ENCODE results near the gene ZNF77.
"Not testable (repeated sequence)": the region's sequence is repeated elsewhere in the genome, so short reads cannot be mapped to it uniquely, and the experiment has no call there.

Gene ZNF77

DNA sequence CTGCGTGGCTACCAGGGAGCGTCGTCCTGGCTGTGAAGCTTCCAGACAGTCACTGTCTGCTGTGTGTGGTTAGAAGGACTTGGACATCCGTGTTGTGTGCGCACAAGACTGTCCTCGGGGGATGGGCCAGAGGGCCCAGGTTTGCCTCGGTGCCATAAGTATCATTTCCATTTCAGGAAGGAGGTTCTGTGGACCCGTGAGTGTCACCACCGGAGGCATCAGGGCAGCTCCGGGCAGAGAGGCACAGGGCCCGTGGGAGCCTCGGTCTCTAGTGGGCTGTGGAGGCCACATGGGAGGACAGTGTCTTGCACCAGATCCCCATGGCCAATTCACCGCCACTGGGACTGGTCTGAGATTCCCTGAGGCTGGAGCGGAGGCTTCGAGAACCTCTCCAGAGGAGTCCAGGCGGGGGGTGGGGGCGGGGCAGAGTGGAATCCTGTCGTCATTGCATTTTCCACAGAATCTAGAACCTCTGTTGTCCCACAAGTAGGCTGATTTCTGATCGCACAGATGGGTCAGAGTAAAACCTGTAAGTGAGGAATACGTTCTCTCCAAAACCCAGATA, 38.1 kb downstream of the ZNF77 start:
- DNase-seq = no peak

DNA sequence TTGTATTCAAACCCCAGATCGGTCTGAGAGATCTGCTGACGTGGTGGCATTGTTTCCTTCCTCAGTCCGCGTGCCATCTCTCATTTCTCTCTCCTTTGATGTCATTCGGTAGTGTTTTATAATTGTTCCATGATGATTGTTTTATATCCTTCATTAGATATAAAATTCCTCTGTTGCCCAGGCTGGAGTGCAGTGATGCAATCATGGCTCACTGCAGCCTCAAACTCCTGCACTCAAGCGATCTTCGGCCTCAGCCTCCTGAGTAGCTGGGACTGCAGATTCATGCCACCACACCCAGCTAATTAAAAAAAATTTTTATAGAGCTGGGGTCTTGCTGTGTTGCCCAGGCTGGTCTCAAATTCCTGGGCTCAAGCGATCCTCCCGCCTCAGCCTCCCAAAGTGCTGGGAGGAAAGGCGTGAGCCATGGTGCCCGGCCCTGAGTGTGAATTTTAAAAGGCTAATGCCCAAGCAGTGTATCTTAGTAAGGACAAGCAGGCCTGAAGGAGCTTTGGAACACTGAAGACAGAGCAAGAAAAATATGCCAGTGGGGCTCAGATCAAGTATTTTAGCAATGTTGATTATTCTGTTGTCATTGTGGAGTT, 38.8 kb downstream of the ZNF77 start:
- DNase-seq = no peak

DNA sequence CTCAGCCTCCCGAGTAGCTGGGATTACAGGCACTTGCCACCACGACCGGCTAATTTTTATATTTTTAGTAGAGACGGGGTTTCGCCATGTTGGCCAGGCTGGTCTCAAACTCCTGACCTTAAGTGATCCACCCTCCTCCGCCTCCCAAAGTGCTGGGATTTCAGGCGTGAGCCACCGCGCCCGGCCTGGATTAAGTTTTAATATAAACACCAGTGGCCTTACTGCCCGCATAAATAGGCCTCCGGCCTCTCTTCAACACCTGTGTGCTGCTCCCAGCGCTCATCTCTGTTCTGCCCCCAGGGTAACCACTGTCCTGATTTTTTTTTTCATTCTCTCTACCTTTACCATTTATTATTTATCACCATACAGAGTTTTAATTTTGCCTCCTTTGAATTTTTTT, 41.4 kb downstream of the ZNF77 start:
- DNase-seq = not testable (repeated sequence)

DNA sequence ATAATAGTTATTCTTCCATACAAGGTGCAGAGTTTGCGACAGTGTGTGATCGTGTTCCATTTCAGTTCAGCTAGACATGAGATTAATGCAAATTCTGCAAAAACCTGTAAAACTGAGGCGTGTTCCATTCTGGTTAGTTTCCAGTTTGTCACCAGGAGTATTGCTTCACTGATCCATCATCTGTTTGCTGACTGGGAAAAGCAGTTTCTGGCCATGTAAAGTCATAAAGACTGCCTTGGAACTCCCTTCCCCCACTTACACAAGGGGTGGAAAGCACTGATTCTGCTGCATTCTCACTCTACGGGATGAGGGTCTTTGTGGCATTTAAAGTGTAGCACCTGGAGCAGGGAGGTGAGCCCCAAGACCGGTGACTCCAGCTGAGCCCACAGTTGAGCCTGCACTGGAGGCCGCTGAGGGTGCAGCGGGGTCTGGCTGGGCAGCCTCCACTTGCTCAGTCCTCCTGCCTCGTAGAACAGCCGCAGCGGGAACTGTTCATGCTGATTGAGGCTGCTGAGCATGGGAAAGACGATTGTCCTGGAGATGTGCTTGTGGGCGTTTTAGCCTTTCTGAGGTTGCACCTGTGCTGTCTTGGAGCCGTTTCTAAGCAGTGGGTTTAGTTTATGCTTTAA, 42.1 kb downstream of the ZNF77 start:
- no peak for DNase-seq

DNA sequence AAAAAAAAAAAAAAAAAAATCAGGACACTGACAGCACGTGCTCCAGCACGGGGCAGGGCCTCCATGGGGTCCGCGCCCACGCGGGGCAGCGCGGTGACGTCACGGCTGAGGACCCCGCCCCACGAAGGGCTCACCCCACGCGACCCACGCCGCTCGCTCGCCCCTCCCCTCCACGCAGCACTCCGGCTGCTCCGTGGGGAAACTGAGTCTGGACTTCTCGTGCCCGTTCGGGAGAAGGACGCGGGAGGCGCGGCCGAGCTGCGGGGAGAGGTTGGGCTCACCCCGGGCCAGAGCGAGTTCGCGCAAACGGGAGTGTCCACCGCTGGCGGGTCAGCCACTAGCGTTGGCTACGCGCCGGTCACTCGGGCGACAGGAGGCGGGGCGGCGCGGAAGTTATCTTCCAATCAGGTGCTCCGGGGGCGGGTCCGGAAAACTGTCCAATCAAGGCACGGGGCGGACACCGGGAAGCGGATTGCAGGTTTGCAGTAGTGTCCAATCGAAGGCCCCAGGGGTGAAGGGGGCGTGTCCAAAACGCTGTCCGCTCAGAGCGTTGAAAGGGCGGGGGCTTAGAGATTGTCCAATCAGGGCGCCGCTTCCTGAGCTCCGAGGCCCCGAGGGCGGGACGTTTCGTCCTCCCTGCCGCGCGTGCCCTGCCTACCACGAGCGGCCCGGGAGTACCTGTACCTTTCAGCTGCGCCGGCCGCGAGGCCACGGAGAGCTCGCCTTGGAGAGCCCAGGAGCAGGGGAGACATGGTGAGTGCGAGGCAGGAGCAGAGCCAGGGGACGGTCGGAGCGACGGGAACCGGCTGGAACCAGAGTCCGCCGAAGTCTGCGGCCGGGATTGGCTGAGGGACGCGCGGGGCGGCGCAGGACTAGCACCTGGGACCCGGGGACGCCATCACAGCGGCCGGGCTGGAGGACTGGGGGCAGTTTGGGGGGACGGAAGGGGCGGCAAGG, 44.2 kb downstream of the ZNF77 start, which contains the start of gene ZNF57:
TSS of gene ZNF57 (plus strand) at position 633 of the 957 bp plus-strand sequence. CDS start at position 751, 118 bp downstream.
- DNase-seq = peak; percentile 98

DNA sequence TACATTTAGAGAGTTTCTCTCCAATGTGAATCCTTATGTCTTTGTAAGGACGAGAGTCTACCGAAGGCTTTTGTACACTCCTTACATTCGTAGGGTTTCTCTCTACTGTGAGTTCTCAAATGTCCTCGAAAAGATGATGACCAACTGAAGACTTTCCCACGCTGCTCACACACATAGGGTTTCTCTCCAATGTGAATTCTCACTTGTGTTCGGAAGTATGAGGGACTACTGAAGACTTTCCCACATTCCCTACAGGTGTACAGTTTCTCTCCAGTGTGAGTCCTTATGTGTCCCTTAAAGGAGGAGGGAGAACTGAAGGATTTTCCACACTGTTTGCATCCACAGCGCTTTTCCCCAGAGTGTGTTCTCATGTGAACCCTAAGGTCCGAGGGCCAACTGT, 48.1 kb downstream of the ZNF77 start:
- DNase-seq = no peak

DNA sequence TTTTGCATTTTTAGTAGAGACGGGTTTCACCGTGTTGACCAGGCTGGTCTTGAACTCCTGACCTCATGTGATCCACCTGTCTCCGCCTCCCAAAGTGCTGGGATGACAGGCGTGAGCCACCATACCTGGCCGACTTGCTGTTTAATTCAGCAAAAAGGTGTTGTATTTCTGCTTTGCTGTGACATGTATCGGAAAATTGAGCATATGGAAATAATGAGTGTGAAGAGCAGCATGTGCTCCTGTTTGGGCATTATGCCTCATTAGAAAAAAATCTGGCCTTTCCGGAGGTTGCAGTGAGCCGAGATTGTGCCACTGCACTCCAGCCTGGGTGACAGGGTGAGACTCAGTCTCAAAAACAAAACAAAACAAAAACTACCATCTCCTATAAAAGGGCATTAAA, 54.2 kb downstream of the ZNF77 start:
- DNase-seq = not testable (repeated sequence)

DNA sequence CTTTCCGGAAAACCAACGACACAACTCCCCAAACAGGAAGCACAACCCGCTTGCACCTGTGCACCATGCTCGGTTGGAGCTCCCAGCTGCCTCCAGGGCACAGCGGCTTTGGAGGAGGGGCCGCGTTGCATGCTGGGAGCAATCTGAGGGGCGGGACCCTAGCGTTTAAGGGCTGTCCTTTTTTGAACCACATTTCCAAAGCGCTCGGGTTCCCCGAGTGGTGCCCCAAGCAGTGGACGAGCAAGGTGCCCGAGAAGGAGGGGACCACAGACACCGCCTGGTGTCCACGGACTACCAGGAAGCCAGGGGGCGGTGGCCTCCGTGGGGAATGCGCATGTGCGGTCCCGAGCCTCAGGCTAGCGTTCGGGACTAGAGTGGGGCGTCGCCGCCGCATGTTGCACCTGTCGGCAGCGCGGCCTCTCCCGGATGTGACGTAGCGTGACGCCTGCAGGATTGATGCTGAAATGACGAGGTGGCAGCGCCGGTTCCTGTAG, 56.0 kb downstream of the ZNF77 start:
- peak; percentile 5 for DNase-seq

DNA sequence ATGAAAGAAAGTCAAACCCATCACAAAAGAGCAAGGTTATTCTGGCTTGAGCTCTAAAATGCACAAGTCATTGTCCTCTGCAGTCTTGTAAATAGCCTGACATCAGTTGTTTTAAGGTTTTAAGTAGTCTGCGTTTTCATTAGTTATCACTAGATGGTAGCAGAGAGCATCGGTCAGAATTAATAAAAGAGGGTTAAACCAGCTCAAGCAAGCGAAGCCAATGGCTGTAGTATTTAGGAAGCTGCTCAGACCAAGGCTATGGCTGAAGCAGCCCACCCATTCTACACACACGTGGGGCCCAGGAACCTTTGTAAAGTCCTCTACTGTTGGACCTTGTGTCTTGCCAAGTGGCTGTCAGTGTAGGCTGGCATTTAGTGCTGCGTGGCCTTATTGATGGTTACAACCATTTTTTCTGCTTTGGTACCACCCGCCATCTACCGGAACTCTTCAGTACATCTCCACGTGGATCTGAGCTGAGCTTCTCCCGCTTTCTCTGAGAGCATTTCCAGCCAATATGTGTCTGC, 57.3 kb downstream of the ZNF77 start:
- DNase-seq = peak; percentile 33

DNA sequence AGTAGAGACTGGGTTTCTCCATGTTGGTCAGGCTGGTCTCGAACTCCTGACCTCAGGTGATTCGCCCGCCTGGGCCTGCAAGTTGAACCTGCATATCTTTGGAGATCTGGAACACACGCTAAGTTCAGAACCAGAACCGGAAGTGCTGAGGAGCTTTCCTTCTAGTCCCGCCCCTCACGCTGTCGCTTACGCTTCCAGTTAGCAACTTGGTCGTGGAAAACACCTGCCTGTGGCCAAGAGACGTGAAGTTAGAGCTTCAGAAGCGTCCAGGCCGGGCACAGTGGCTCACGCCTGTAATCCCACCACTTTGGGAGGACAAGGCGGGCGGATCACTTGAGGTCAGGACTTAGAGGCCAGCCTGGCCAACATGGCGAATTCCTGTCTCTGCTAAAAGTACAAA, 59.0 kb downstream of the ZNF77 start:
- no peak for DNase-seq

DNA sequence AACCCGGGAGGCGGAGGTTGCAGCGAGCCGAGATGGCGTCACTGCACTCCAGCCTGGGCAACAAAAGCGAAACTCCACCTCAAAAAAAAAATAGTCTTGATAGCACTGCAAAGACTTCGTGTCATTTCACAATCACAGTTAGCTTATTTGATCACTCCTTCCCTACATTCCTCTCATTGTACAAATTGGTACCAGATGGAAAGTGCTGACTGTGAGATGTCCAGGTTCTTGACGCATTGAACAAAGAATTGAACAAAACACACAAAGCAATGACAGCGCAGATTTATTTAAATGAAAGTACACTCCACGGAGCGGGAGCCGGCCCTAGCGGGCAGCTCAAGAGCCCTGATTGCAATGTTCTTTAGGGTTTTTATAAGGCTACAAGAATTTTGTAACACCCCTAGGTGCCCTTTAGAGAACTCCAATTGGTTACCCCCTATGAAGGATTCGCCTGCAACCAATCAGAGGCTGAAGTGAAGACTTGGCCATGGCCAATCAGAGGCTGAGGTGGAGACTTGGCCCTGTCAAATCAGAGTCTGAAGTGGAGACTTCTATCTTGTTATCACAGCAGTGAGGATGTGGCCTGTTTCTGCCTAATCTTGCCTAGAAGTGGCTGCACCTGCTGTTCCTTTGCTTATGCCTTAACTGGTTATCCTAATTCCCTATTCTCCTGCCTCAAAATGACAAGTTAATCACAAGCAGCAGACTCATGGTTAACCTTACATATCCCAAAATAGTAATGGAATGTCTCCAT, 60.9 kb downstream of the ZNF77 start:
- no peak for DNase-seq

Data from NCI-H226 (cell line).